ENCODE measurements around the gene OCA2.

DNA sequence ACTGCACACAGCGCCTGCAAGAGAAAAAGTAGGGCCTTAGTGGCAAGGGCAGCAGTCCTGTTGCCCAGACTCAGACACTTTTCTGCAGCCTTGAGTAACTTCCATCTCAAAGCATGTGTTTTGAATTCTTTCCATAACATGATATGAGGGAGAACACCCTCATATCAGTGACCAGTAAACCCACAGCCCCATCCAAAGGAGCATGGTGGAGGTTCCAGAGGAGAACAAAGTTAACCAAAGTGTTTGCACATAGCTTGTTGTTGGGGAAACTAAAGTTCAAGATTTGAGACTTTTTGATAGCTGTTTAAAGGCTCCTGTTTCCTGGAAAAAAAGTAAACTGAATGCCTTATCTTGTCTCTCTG, 74.2 kb downstream of the OCA2 start:
- no peak for TF ChIP-seq POLR2AphosphoS5 (IDR thresholded peaks at IDR 0.05)
- TF ChIP-seq POLR2A (IDR thresholded peaks at IDR 0.05): no peak

Data from prostate gland (tissue), 1 donor.